Gastroesophageal sphincter (tissue), 3 donors: ENCODE measurements around the gene DACH1.

Experiments used
- POLR2AphosphoS5 ChIP-seq: sonication (generic); formaldehyde crosslinking; IDR thresholded peaks from one replicate; pipeline ENCODE4 v1.6.1; 2017; ENCODE audit warnings: antibody characterized with exemption
- TF ChIP-seq, protein P1 (sequence below), 4 experiments: fragments of 200-600 bp in 2 of 4; fragments of 450-650 bp in 2 of 4; sonication (generic) in 1 of 4; IDR thresholded peaks; one replicate each; pipeline ENCODE4 v1.5.1; 2017 to 2019; ENCODE audit warnings: antibody characterized with exemption in 4 of 4, mild to moderate bottlenecking in 2 of 4, moderate library complexity in 2 of 4

DNA sequence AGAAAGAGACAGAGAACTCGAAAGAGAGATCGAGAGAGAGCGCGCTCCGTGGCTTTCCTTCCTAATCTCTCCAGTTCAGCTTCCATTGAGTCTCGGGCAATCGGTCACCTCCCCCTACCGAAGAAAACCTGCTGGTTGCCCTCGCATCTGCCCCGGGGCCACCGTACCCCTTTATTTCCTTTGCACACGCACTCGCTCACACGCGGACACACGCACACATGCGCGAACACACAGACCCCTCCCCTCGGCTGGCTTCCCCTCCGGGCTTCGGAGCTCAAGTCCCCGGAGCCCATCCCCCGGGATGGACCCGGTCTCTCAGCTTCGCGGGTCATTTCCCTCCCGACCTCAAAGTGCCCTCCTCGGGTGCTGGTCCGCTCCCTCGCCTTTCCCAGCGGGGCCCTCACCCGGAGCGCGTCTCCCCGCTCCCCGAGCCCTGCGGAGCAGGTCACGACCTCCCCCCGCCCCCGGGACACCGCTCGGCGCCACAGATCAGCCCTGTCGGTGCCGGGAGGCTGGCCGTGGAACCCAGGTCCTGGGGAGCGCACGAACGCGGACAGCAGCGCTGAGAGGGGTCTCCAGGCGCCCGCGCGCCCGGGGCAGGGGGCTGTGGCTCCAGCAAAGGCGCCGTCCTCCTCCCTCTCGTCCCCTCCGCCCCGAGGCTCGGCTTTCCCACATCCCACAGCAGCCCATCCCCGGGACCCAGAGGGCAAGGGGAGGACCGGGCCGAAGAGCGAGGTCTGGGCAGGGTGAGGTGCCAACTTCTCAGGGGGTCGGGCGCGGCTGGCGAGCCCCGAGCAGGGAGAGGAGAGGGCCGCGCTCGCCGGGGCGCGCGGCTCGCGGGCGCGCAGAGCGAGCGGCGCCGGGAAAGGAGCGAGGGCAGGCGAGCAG is 1.8 kb downstream of the DACH1 start:
- TF ChIP-seq, protein P1, sequence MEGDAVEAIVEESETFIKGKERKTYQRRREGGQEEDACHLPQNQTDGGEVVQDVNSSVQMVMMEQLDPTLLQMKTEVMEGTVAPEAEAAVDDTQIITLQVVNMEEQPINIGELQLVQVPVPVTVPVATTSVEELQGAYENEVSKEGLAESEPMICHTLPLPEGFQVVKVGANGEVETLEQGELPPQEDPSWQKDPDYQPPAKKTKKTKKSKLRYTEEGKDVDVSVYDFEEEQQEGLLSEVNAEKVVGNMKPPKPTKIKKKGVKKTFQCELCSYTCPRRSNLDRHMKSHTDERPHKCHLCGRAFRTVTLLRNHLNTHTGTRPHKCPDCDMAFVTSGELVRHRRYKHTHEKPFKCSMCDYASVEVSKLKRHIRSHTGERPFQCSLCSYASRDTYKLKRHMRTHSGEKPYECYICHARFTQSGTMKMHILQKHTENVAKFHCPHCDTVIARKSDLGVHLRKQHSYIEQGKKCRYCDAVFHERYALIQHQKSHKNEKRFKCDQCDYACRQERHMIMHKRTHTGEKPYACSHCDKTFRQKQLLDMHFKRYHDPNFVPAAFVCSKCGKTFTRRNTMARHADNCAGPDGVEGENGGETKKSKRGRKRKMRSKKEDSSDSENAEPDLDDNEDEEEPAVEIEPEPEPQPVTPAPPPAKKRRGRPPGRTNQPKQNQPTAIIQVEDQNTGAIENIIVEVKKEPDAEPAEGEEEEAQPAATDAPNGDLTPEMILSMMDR (IDR thresholded peaks at IDR 0.05), result no peak
- no peak for TF ChIP-seq POLR2AphosphoS5
